HepG2 (cell line): Measurements from ENCODE around the gene MSTO1. TPM values are rescaled to one million over a fixed set of nuclear protein-coding genes. Genes with fewer than 3 reads are reported as not detected.
A peak's percentile ranks its signal among the peaks of the same experiment; 100 is the strongest.

Experiments
- ATF4 ChIP-seq, 2 experiments: fragments of 450-650 bp in 1 of 2; sonication (generic) in 1 of 2; formaldehyde crosslinking; IDR thresholded peaks; 2 replicates each; pipeline versions ENCODE4 v1.5.0 to v1.8.0; 2020 to 2022; ENCODE audit warnings: mild to moderate bottlenecking in 1 of 2, missing genetic modification reagents in 1 of 2
- CTCF ChIP-seq: sonication (generic); formaldehyde crosslinking; IDR thresholded peaks from 2 replicates; pipeline ENCODE4 v1.5.0; 2020; ENCODE audit warnings: mild to moderate bottlenecking, missing genetic modification reagents, moderate library complexity
- HIC2 ChIP-seq: sonication (generic); formaldehyde crosslinking; IDR thresholded peaks from 2 replicates; pipeline ENCODE4 v1.9.0; 2022; ENCODE audit warnings: low read depth, missing genetic modification reagents
- MAZ ChIP-seq, 2 experiments: sonication (generic) in 1 of 2; formaldehyde crosslinking in 1 of 2; IDR thresholded peaks; 2 replicates each; pipeline versions ENCODE4 v1.5.0 to v1.6.1; 2012 to 2020; ENCODE audit warnings: low read depth in 2 of 2, mild to moderate bottlenecking in 2 of 2, borderline replicate concordance in 1 of 2, improper control_type of control experiment in 1 of 2, low read length in 1 of 2, missing genetic modification reagents in 1 of 2, moderate library complexity in 1 of 2
- NAIF1 ChIP-seq: sonication (generic); formaldehyde crosslinking; IDR thresholded peaks from 2 replicates; pipeline ENCODE4 v1.5.0; 2020; ENCODE audit warnings: mild to moderate bottlenecking, missing genetic modification reagents, borderline replicate concordance
- NFE2L2 ChIP-seq: fragments of 150-350 bp; IDR thresholded peaks from 2 replicates; pipeline ENCODE4 v1.6.1; 2014; ENCODE audit warnings: low read length
- RAD21 ChIP-seq: fragments of 450-650 bp; formaldehyde crosslinking; IDR thresholded peaks from 2 replicates; pipeline ENCODE4 v1.5.0; 2020; ENCODE audit warnings: mild to moderate bottlenecking
- SALL1 ChIP-seq: sonication (generic); formaldehyde crosslinking; IDR thresholded peaks from 2 replicates; pipeline ENCODE4 v1.8.0; 2022; ENCODE audit warnings: mild to moderate bottlenecking, missing genetic modification reagents
- SIX4 ChIP-seq: sonication (generic); formaldehyde crosslinking; IDR thresholded peaks from 2 replicates; pipeline ENCODE4 v1.4.0; 2020; ENCODE audit warnings: missing genetic modification reagents
- SMC3 ChIP-seq: IDR thresholded peaks from 2 replicates; pipeline ENCODE4 v1.6.1; 2011; ENCODE audit warnings: low read length, improper control_type of control experiment
- SNRNP70 ChIP-seq: fragments of 200-400 bp; formaldehyde crosslinking; IDR thresholded peaks from 2 replicates; pipeline ENCODE4 v1.6.1; 2017; ENCODE audit warnings: mild to moderate bottlenecking, low read depth, low read length, moderate library complexity
- STAG1 ChIP-seq: sonication (generic); formaldehyde crosslinking; IDR thresholded peaks from 2 replicates; pipeline ENCODE4 v1.4.0; 2020; ENCODE audit warnings: missing genetic modification reagents
- TCF12 ChIP-seq, 2 experiments: fragments of 450-650 bp in 1 of 2; sonication (generic) in 1 of 2; formaldehyde crosslinking in 1 of 2; IDR thresholded peaks; 2 replicates each; pipeline versions ENCODE4 v1.6.1 to v1.8.0; 2017 to 2022; ENCODE audit warnings: antibody characterized with exemption in 1 of 2, mild to moderate bottlenecking in 1 of 2, missing genetic modification reagents in 1 of 2, moderate library complexity in 1 of 2
- ZBTB2 ChIP-seq: sonication (generic); formaldehyde crosslinking; IDR thresholded peaks from 2 replicates; pipeline ENCODE4 v1.8.0; 2022; ENCODE audit warnings: low read depth, missing genetic modification reagents
- ZKSCAN8 ChIP-seq: IDR thresholded peaks from 2 replicates; pipeline ENCODE4 v1.6.1; 2016; ENCODE audit warnings: borderline replicate concordance, missing genetic modification reagents, missing compliant biosample characterization
- ZNF121 ChIP-seq: sonication (generic); formaldehyde crosslinking; IDR thresholded peaks from 2 replicates; pipeline ENCODE4 v1.5.0; 2020; ENCODE audit warnings: mild to moderate bottlenecking, missing genetic modification reagents
- ZNF34 ChIP-seq: sonication (generic); formaldehyde crosslinking; IDR thresholded peaks from 2 replicates; pipeline ENCODE4 v1.4.0; 2020; ENCODE audit warnings: mild to moderate bottlenecking, missing genetic modification reagents, borderline replicate concordance
- ZNF362 ChIP-seq: sonication (generic); formaldehyde crosslinking; IDR thresholded peaks from 2 replicates; pipeline ENCODE4 v1.4.0; 2020; ENCODE audit warnings: missing genetic modification reagents, mild to moderate bottlenecking, borderline replicate concordance
- ZSCAN9 ChIP-seq: IDR thresholded peaks from 2 replicates; pipeline ENCODE4 v1.6.1; 2016; ENCODE audit warnings: borderline replicate concordance
- polyA plus RNA-seq, 8 experiments: library from polyadenylated mRNA; depleted of rRNA in 3 of 8; stranded (reverse) in 7 of 8; unstranded in 1 of 8; fragments of >200 nt; fragmentation: Illumina TruSeq in 4 of 8; extraction: Trizol in 4 of 8; gene quantifications; 2 replicates each; pipeline versions ENCODE4 v1.2.1 to v1.2.3, GENCODE V29; 2011 to 2016; ENCODE audit warnings: low read depth in 4 of 8, missing spikeins in 1 of 8, mixed read lengths in 1 of 8; ENCODE audit not compliant: insufficient read depth in 1 of 8
- total RNA-seq, 5 experiments: library from RNA; depleted of rRNA; stranded (reverse); fragments of >200 nt; fragmentation: Illumina TruSeq; extraction: Trizol; gene quantifications; 2 replicates each; pipeline ENCODE4 v1.2.3, GENCODE V29; 2016; ENCODE audit warnings: low read depth in 1 of 5

MSTO1 gene
- total and polyA plus RNA-seq, 2 of the 13 experiments (the other 11 are each of a cell fraction or from before 2014, with no cell fraction given), result 19.1 to 25.3 TPM

- no peak for TF ChIP-seq ATF4 (CRISPR knock-in tag; IDR thresholded peaks at IDR 0.05)
- TF ChIP-seq NAIF1 (CRISPR knock-in tag), result peak; percentile 52; the same call in 1 of the 2 replicates
- no peak for TF ChIP-seq ZNF34 (CRISPR knock-in tag)
- TF ChIP-seq NFE2L2, result no peak
- no peak for TF ChIP-seq TCF12 (IDR thresholded peaks at IDR 0.05)
- no peak for TF ChIP-seq TCF12 (CRISPR knock-in tag; IDR thresholded peaks at IDR 0.05)
- peak; percentile 72 for TF ChIP-seq CTCF (CRISPR knock-in tag)
- TF ChIP-seq HIC2 (CRISPR knock-in tag), result no peak
- TF ChIP-seq ZNF121, result peak; percentile 99
- TF ChIP-seq ZNF362, result peak; percentile 79; the same call in 1 of the 2 replicates
- TF ChIP-seq SIX4 (CRISPR knock-in tag), result no peak
- no peak for TF ChIP-seq ZBTB2 (CRISPR knock-in tag)
- no peak for TF ChIP-seq ZSCAN9 (CRISPR knock-in tag)
- TF ChIP-seq ZKSCAN8 (CRISPR knock-in tag), result no peak
- TF ChIP-seq SALL1 (CRISPR knock-in tag), result no peak
- TF ChIP-seq MAZ (IDR thresholded peaks at IDR 0.05; ENCODE audit: borderline replicate concordance, low read depth, low read length), result no peak
- no peak for TF ChIP-seq MAZ (CRISPR knock-in tag; IDR thresholded peaks at IDR 0.05; ENCODE audit: low read depth)
- TF ChIP-seq STAG1, result peak; percentile 86
- TF ChIP-seq SMC3, result peak; percentile 73
- TF ChIP-seq RAD21 (CRISPR knock-in tag), result peak; percentile 33; the same call in 1 of the 2 replicates
- TF ChIP-seq SNRNP70, result no peak
Measured at GRCh38 chr1:155591770-155592169, 18.2 kb upstream of the MSTO1 start (continued).
